Measurements from ENCODE around the gene AMPD2.

- TF ChIP-seq POLR2AphosphoS5 (IDR thresholded peaks at IDR 0.05; ENCODE audit: low read depth, low read length) (no peak), POU2F2 (IDR thresholded peaks at IDR 0.05; ENCODE audit: low read depth, low read length) (no peak), POLR2A (IDR thresholded peaks at IDR 0.05; ENCODE audit: low read depth, low read length) (no peak), TAF1 (IDR thresholded peaks at IDR 0.05; ENCODE audit: low read depth, low read length) (no peak)
Observed at GRCh38 chr1:109661391-109661790, 41.8 kb downstream of the AMPD2 start.
